Regular cardiac myocyte (primary cell): ENCODE results near the gene SAMD11. TPM values are rescaled to one million over a fixed set of nuclear protein-coding genes. Genes with fewer than 3 reads are reported as not detected.

Experiments
- total RNA-seq: library from RNA; depleted of rRNA; stranded (reverse); fragments of >200 nt; gene quantifications from 2 replicates; pipeline ENCODE4 v1.2.3, GENCODE V29; 2014

The SAMD11 gene, protein sequence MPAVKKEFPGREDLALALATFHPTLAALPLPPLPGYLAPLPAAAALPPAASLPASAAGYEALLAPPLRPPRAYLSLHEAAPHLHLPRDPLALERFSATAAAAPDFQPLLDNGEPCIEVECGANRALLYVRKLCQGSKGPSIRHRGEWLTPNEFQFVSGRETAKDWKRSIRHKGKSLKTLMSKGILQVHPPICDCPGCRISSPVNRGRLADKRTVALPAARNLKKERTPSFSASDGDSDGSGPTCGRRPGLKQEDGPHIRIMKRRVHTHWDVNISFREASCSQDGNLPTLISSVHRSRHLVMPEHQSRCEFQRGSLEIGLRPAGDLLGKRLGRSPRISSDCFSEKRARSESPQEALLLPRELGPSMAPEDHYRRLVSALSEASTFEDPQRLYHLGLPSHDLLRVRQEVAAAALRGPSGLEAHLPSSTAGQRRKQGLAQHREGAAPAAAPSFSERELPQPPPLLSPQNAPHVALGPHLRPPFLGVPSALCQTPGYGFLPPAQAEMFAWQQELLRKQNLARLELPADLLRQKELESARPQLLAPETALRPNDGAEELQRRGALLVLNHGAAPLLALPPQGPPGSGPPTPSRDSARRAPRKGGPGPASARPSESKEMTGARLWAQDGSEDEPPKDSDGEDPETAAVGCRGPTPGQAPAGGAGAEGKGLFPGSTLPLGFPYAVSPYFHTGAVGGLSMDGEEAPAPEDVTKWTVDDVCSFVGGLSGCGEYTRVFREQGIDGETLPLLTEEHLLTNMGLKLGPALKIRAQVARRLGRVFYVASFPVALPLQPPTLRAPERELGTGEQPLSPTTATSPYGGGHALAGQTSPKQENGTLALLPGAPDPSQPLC
- 4.5 and 5.8 TPM in 2 replicates for total RNA-seq

DNA sequence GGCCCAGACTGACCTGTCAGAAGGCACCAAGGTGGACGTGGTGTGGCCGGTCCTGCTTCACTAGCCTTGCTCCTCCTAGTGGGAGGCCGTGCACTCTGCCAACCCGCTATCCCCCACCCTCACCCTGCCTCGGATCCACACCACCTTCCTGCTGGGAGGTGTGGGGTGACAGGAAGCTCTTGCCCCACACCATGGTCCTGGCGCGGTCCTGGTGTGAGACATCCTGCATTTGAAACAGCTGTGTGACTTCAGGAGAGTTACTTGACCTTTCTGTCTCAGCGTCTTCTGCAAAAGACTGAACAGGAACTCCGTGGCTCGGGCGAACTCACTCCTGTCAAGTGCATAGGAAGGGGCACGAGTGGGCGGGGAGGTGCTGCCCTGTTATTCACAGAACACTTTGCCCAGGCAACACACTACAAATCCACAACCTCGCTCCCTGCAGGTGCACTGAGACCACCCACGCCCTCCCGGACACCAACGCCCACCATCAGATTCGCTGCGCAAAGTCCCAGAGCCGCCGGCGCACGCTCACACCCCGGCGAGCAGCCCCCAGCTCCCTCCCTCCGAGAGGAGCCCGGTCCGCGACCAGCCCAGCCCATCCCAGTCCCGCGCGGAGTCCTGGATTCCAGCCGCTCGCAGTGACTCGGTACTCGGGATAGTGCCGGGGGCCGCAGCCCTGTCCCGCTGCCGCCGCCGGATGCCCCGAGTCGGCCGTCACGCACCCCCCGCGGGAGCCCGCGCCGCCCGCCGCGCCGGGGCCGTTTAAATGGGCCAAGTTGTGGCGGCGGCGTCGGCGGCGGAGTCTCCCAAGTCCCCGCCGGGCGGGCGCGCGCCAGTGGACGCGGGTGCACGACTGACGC lies at the start of gene SAMD11:
Gene SAMD11 (plus strand): TSS at position 793 of the 860 bp plus-strand sequence. CDS start 509 bp downstream, outside the sequence.

DNA sequence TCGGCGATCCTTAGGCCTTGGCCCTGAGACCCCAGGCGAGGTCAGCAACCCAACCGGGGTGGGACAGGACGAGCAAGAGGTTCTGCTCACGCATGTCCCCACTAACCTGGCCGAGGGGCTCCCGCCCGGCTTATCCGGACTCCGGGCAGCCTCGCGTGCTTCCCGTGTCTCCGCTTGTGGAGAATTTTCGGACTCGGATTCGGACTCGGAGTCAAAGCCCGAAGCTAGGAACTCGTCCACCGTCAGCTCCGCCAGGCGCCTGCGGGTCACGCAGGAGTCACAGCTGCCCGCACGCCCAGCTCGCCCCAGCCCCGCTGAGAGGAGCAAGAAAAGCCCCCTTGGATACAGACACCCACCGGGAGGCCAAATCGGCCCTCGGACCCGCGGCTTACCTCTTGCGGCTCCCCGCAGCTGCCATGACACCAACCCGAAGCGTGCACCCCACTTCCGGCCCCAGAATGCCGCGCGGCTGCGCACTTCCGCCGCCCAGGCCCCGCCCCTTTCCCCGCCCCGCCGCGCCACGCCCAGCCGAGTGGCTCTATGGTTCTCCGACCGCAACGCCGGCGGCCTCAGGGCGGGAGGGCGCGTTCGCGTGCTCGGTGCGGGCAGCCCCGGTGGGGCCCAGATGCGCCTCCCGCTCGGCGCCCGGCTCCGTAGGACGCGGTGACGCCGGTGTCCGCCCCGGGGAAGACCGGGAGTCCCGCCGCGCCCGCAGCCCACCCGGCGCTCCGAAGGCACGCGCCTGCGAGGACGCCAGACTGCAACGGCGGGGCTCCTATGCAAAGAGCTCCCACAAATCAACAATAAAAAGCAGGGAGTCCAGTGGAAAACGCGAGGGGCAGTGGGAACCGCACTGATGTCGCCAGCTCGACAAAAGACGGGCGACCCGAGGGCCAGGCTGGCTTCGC lies 35.4 kb downstream of the SAMD11 start, which contains the start of gene NOC2L:
Gene NOC2L (minus strand): TSS at position 434 of the 908 bp plus-strand sequence. CDS start 16 bp downstream, at position 418.

DNA sequence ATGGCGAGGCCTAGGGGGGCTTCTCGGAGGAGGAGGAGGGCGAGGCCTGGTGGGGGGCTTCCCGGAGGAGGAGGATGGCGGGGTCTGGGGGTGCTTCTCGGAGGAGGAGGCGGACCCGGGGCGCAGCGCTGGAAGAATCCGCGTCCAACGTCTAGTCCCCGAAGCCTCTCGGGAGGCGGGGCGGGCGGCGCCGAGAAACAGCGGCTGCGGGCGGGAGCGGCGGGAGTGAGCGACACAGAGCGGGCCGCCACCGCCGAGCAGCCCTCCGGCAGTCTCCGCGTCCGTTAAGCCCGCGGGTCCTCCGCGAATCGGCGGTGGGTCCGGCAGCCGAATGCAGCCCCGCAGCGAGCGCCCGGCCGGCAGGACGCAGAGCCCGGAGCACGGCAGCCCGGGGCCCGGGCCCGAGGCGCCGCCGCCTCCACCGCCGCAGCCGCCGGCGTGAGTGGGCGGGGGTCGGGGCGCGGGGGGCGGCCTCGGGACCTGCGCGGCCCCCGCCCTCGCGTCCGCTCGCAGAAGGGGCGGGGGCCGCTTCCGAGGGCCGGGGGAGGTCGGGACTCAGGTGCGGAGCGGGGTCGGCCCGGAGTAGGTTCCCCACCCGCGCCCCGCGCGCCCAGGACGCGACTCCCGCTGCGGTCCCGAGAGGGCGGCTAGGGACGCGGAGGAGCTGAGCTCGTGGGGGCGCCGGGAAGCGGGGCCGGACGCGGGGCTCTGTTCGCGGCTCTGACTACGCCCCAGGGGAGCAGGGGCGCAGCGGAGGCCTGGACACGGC lies 36.8 kb downstream of the SAMD11 start, which contains the start of gene KLHL17:
Gene KLHL17 (plus strand): TSS at position 222 of the 769 bp plus-strand sequence. CDS start 110 bp downstream, at position 332.

DNA sequence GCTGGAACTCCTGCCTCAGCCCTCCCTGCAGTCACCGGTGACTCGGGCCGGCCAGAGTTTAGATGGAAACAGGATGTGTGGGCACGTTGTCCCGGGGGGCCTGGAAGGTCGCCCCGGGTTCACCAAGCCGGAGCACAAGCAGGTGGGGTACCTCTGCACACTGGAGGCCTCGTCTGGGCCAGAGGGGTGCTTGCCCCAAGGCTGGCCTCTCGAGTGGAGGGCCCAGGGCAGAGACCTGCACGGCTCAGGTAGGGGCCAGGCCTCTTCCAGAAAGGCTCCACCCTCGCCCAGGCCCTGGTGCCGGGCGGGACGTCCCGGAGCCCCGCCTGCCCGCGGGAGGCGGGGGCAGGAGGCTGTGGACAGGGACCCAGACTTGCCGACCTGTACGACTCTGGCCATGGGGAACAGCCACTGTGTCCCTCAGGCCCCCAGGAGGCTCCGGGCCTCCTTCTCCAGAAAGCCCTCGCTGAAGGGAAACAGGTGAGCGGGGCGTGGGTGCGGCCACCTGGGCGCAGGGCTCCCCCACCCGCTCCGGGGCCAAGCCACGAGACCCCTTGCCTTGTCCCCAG lies 42.5 kb downstream of the SAMD11 start, which contains the start of gene PLEKHN1:
Gene PLEKHN1 (plus strand): TSS at position 348 of the 569 bp plus-strand sequence. CDS start 50 bp downstream, at position 398.

DNA sequence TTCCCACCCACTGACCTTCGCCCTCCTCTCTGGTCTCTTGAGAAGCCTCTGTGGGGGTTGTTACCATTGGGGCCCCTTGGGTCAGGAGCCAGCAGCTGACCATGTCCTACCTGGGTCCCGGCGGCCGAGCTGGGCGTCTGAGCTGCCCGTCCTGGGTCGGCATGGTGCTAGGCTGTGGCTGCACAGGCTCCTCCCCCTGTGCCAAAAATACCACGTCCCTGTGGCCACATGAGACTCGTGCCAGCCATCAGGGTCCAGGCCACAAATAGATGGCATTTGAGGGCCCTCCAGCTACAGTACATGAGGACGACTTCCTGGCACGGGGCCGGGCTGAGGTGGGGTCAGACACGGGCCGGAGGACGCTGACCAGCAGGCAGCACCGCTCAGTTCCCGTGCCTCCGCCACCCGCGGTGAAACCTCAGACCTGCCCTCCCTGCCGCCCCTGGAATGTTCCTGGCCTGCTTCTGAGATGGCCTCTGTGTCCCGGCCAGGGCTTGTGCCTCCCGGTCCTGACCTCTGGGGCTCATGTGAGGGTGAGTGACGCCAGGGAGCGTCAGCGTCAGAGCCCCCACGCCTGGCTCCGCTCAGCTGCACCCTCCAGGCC lies 58.3 kb downstream of the SAMD11 start, which contains the start of gene PERM1:
Gene PERM1 (minus strand): TSS at position 139 of the 604 bp plus-strand sequence. CDS start 1,064 bp downstream, outside the sequence.

Other genes with a start within 250 kb of the SAMD11 start
- not detected in 2 replicates for gene OR4F16, start 237.3 kb upstream of the SAMD11 start, total RNA-seq
- gene NOC2L, start 35.3 kb downstream of the SAMD11 start, total RNA-seq = 57.2 and 178 TPM in 2 replicates
- 5.0 and 7.9 TPM in 2 replicates for gene KLHL17, start 36.7 kb downstream of the SAMD11 start, total RNA-seq
- 0.28 and 0.58 TPM in 2 replicates for gene PLEKHN1, start 42.6 kb downstream of the SAMD11 start, total RNA-seq
- gene PERM1, start 58.2 kb downstream of the SAMD11 start, total RNA-seq = 0.38 and 8.5 TPM in 2 replicates
- 4.2 and 7.6 TPM in 2 replicates for gene HES4, start 76.2 kb downstream of the SAMD11 start, total RNA-seq
- 48.8 and 104 TPM in 2 replicates for gene ISG15, start 89.6 kb downstream of the SAMD11 start, total RNA-seq
- gene AGRN, start 96.2 kb downstream of the SAMD11 start, total RNA-seq = 25.9 and 49.3 TPM in 2 replicates
- not detected in 2 replicates for gene RNF223, start 150.4 kb downstream of the SAMD11 start, total RNA-seq
- gene C1orf159, start 192.2 kb downstream of the SAMD11 start, total RNA-seq = 4.4 and 5.4 TPM in 2 replicates
- gene TTLL10, start 250.0 kb downstream of the SAMD11 start, total RNA-seq = not detected in 2 replicates